ENCODE data around the gene ASCL2.
A peak's percentile ranks its signal among the peaks of the same experiment; 100 is the strongest.
"Not testable (repeated sequence)": the region's sequence is repeated elsewhere in the genome, so short reads cannot be mapped to it uniquely, and the experiment has no call there.

Gene ASCL2

GRCh38 chr11:2296913-2297622 lies 26.7 kb upstream of the ASCL2 start:
- DNase-seq: no peak

- no peak for DNase-seq
Measured at GRCh38 chr11:2295971-2296912, 25.9 kb upstream of the ASCL2 start.

GRCh38 chr11:2294926-2295290 lies 24.5 kb upstream of the ASCL2 start:
- DNase-seq: no peak

GRCh38 chr11:2293984-2294925 lies 23.9 kb upstream of the ASCL2 start:
- DNase-seq: no peak

- no peak for DNase-seq
Measured at GRCh38 chr11:2293531-2293971, 23.2 kb upstream of the ASCL2 start.

GRCh38 chr11:2290351-2290841 lies 20.0 kb upstream of the ASCL2 start:
- DNase-seq: peak; percentile 45 to 86

GRCh38 chr11:2289859-2290258 lies 19.5 kb upstream of the ASCL2 start:
- no peak for DNase-seq

- no peak for DNase-seq
Measured at GRCh38 chr11:2289350-2289749, 19.0 kb upstream of the ASCL2 start.

- no peak for DNase-seq
Measured at GRCh38 chr11:2287091-2287490, 16.7 kb upstream of the ASCL2 start.

- DNase-seq: not testable (repeated sequence)
Measured at GRCh38 chr11:2286350-2286749, 16.0 kb upstream of the ASCL2 start.

GRCh38 chr11:2280208-2280607 lies 9.8 kb upstream of the ASCL2 start:
- no peak for DNase-seq

- no peak for DNase-seq
Measured at GRCh38 chr11:2277933-2278523, 7.6 kb upstream of the ASCL2 start.

- DNase-seq: no peak
Measured at GRCh38 chr11:2277008-2277346, 6.6 kb upstream of the ASCL2 start.

GRCh38 chr11:2276280-2277007 lies 6.1 kb upstream of the ASCL2 start:
- DNase-seq: no peak

- DNase-seq: no peak
Measured at GRCh38 chr11:2275334-2276279, 5.2 kb upstream of the ASCL2 start.

- no peak for DNase-seq
Measured at GRCh38 chr11:2273771-2274170, 3.4 kb upstream of the ASCL2 start.

- no peak for DNase-seq
Measured at GRCh38 chr11:2273311-2273710, 2.9 kb upstream of the ASCL2 start.

- no peak for DNase-seq
Measured at GRCh38 chr11:2272946-2273280, 2.5 kb upstream of the ASCL2 start.

GRCh38 chr11:2272228-2272945 lies 2.0 kb upstream of the ASCL2 start:
- DNase-seq: no peak

Measured in NCI-H2081 (cell line).